Coronary artery (tissue), 2 donors: Measurements from ENCODE around the gene UFL1.
"Not testable (repeated sequence)": the region's sequence is repeated elsewhere in the genome, so short reads cannot be mapped to it uniquely, and the experiment has no call there.

Source experiments
- DNase-seq: peaks from one replicate; pipeline ENCODE4 v3.0.0-alpha.2; 2017; ENCODE audit warnings: low spot score
- H3K27ac ChIP-seq, 2 donors: fragments of 200-600 bp; sonication (generic); one replicate each; pipeline ENCODE4 v1.5.1; 2016 to 2019
- H3K4me3 ChIP-seq: fragments of 200-600 bp; sonication (generic); 2 replicates; pipeline ENCODE4 v1.5.1; 2016; ENCODE audit warnings: mild to moderate bottlenecking, moderate library complexity
- TF ChIP-seq, protein P1 (sequence below): fragments of 200-600 bp; sonication (generic); IDR thresholded peaks from one replicate; pipeline ENCODE4 v1.5.1; 2019; ENCODE audit warnings: antibody characterized with exemption

Gene UFL1

DNA sequence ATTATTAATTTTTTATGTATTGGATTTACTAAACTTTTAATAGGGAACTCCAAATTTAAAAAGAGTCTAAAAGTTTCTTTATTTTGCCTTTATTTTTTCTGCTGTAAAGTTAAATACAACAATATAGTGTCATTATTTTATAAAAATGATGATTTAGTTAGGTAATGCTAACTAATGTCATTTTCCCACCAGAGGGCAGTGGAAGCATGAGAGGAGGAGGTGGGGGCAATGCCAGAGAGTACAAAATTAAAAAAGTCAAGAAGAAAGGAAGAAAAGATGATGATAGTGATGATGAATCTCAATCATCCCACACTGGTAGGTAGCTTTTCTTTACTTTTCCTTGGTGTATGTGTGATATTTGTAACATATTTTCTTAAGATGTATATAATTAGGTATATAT lies 21.1 kb downstream of the UFL1 start:
- Histone ChIP-seq H3K4me3 (no peak overlapping the region), H3K27ac (no peak overlapping the region)
- no peak for DNase-seq
- TF ChIP-seq, protein P1, sequence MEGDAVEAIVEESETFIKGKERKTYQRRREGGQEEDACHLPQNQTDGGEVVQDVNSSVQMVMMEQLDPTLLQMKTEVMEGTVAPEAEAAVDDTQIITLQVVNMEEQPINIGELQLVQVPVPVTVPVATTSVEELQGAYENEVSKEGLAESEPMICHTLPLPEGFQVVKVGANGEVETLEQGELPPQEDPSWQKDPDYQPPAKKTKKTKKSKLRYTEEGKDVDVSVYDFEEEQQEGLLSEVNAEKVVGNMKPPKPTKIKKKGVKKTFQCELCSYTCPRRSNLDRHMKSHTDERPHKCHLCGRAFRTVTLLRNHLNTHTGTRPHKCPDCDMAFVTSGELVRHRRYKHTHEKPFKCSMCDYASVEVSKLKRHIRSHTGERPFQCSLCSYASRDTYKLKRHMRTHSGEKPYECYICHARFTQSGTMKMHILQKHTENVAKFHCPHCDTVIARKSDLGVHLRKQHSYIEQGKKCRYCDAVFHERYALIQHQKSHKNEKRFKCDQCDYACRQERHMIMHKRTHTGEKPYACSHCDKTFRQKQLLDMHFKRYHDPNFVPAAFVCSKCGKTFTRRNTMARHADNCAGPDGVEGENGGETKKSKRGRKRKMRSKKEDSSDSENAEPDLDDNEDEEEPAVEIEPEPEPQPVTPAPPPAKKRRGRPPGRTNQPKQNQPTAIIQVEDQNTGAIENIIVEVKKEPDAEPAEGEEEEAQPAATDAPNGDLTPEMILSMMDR, result peak; percentile 62

DNA sequence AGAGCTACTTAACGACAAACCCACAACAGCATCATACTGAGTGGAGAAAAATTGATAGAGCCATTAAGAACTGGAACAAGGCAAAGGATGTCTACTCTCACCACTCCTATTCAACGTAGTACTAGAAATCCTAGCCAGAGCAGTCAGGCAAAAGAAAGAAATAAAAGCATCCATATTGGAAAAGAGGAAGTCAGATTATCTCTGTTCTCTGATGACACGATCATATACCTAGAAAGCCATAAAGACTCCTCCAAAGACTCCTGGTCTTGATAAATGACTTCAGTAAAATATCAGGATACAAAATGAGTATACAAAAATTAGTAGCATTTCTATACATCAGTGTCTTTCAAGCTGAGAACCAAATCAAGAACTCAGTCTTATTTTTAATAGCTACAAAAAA lies 24.3 kb downstream of the UFL1 start:
- TF ChIP-seq, protein P1, result no peak
- DNase-seq, result no peak
- Histone ChIP-seq H3K4me3 (no peak overlapping the region), H3K27ac (no peak overlapping the region)

DNA sequence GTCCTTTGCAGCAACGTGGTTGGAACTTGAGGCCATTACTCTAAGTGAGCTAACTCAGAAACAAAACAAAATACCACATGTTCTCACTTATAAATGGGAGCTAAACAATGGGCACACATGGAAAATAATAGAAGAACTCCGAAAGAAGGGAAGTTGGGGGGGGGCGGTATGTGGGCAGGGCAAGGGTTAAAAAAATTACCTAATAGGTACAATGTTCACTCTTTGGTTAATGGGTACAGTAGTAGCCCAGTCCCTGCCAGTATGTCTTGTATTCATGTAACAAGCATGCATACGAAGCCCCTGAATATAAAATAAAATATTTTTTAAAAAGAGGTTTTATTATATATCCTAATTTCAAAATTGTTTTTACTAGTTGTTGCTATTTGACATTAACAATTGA lies 26.0 kb downstream of the UFL1 start:
- TF ChIP-seq, protein P1, result no peak
- H3K4me3 ChIP-seq, result no peak overlapping the region
- H3K27ac ChIP-seq, result no peak overlapping the region
- DNase-seq, result no peak

DNA sequence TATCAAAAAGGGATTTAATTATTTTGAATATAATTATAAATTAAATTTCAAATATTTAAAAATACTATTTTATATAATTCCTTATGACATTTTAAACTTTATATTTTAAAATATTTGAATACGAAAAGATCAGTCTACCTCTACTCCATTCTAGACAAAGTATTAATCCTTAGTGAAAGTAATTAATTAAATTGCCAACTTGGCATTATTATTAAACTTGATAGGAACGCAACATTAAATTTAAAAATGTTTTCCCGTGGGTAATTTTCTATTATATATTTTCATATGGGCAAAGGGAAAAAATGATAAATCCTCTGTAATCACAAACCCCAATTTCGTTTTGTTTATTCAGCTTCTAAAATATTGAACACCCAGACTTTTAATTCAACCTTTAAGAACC lies 33.0 kb downstream of the UFL1 start:
- TF ChIP-seq, protein P1, result no peak
- DNase-seq, result no peak
- Histone ChIP-seq H3K27ac (no peak overlapping the region), H3K4me3 (no peak overlapping the region)

DNA sequence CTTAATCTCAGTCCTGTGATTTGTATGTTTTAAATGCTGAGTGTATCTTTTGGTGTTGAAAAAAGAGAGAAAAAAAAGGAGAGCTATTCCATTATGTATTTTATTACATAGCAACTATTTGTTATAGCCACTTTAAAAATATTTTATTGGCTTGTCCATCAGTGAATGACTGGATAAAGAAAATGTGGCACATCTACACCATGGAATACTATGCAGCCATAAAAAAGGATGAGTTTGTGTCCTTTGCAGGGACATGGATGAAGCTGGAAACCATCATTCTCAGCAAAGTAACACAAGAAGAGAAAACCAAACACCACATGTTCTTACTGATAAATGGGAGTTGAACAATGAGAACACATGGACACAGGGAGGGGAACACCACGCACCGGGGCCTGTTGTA lies 38.1 kb downstream of the UFL1 start:
- DNase-seq, H3K27ac ChIP-seq, H3K4me3 ChIP-seq: not testable (repeated sequence)

DNA sequence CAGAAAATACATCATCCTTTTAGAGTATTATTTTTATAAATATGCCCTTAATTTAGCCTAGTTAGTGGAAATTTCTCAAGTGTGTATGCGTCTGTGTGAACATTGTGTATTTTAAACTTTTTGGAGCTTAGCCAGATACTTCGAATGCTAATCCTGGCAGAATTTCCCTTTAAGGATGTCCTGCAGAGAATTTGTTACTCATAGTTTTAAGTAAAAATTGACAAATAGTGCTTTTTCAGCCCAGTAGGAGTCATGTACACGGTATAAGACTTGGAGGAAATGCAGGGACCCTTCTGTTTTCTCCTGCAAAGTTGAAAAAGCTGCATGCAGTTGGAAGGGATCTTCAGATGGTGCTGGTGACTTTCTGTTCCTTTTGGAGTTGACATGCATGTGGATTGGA lies 41.3 kb downstream of the UFL1 start, which contains the start of gene FHL5:
Gene FHL5 (plus strand): TSS at position 243 of the 400 bp plus-strand sequence. CDS start 40,486 bp downstream, outside the sequence.
- peak within 1 kb of the TSS; percentile 52 to 77 for H3K27ac ChIP-seq
- peak within 1 kb of the TSS; percentile 69 for H3K4me3 ChIP-seq
- no peak for DNase-seq
- TF ChIP-seq, protein P1, result no peak

DNA sequence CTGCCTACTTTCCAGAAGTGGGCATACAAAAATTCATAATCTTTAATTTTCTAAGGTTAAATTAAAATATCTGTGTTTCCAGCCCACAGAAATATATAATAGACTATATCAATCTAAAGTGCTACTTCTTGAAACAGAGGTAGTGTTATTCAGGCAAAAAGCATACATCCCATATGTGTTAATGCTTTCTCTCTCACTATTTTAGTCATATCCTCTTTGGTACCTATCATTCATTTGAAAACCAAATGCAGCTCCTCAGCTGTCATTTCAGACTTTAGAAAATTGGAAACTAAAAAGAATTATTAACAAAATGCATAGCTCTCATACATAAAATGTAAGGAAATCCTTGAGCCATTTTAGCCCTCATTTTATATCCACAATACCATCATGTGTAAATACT lies 42.2 kb downstream of the UFL1 start:
- TF ChIP-seq, protein P1, result no peak
- Histone ChIP-seq H3K27ac (peak overlapping the region; percentile 52 to 77), H3K4me3 (peak overlapping the region; percentile 69)
- DNase-seq, result no peak

DNA sequence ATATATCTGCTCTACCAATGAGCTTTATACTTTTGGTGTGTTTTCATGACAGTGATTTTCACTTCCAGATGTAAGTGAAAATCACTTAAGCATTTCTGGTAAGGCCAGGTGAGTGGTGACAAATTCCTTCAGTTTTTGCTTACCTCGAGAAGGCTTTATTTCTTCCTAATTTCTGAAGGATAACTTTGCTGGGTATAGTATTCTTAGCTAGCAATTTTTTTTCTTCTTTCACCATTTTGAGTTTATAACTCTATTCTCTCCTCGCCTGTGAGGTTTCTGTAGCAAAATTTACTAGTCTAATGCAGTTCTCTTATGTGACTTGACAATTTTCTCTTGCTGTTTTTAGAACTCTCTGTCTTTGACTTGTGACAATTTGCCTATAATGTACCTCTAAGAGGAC lies 48.4 kb downstream of the UFL1 start:
- no peak for DNase-seq
- Histone ChIP-seq H3K27ac (no peak overlapping the region), H3K4me3 (no peak overlapping the region)
- TF ChIP-seq, protein P1, result no peak
